T-helper 2 cell treated with Interferon-gamma antibody and Interleukin-4, amounts not matched to agents 100 ng/mL and 5 ng/mL, for 36 hours (primary cell): ENCODE results near the gene NOTUM. TPM values are rescaled to one million over a fixed set of nuclear protein-coding genes. Genes with fewer than 3 reads are reported as not detected.

Experiments used
- total RNA-seq: library from RNA; stranded (reverse); gene quantifications from 2 replicates; pipeline ENCODE4 v1.2.3, GENCODE V29; 2022

NOTUM gene
- total RNA-seq, 1 donor from 2014 or later, result 0.48 TPM

Other genes starting within 250 kb of the NOTUM start
- gene SLC25A10, start 248.9 kb downstream of the NOTUM start, total RNA-seq, result 33.5 and 36.6 TPM in 2 replicates
- 0.07 TPM in 1 of 2 replicates, not detected in the other for gene GCGR, start 157.0 kb downstream of the NOTUM start, total RNA-seq
- 36.5 and 37.3 TPM in 2 replicates for gene MCRIP1, start 127.9 kb downstream of the NOTUM start, total RNA-seq
- not detected in 2 replicates for gene PPP1R27, start 126.1 kb downstream of the NOTUM start, total RNA-seq
- gene P4HB, start 100.7 kb downstream of the NOTUM start, total RNA-seq, result 589 and 618 TPM in 2 replicates
- 703 and 716 TPM in 2 replicates for gene ARHGDIA, start 89.8 kb downstream of the NOTUM start, total RNA-seq
- 218 and 230 TPM in 2 replicates for gene ALYREF, start 69.6 kb downstream of the NOTUM start, total RNA-seq
- gene ANAPC11, start 69.5 kb downstream of the NOTUM start, total RNA-seq, result 91.4 and 104 TPM in 2 replicates
- gene NPB, start 58.9 kb downstream of the NOTUM start, total RNA-seq, result 0.11 and 0.48 TPM in 2 replicates
- gene PCYT2, start 49.8 kb downstream of the NOTUM start, total RNA-seq, result 35.0 and 39.1 TPM in 2 replicates
- 57.2 and 58.6 TPM in 2 replicates for gene SIRT7, start 43.0 kb downstream of the NOTUM start, total RNA-seq
- gene MAFG, start 33.5 kb downstream of the NOTUM start, total RNA-seq, result 23.3 and 23.6 TPM in 2 replicates
- 35.6 TPM in 2 replicates for gene PYCR1, start 23.9 kb downstream of the NOTUM start, total RNA-seq
- gene MYADML2, start 14.0 kb downstream of the NOTUM start, total RNA-seq, result not detected in 2 replicates
- gene ASPSCR1, start 16.4 kb upstream of the NOTUM start, total RNA-seq, result 34.4 and 35.5 TPM in 2 replicates
- gene CENPX, start 61.7 kb upstream of the NOTUM start, total RNA-seq, result 82.9 and 87.9 TPM in 2 replicates
- gene LRRC45, start 62.1 kb upstream of the NOTUM start, total RNA-seq, result 46.0 and 46.6 TPM in 2 replicates
- gene RAC3, start 70.5 kb upstream of the NOTUM start, total RNA-seq, result 10.0 and 12.3 TPM in 2 replicates
- 118 and 124 TPM in 2 replicates for gene DCXR, start 76.5 kb upstream of the NOTUM start, total RNA-seq
- gene RFNG, start 90.6 kb upstream of the NOTUM start, total RNA-seq, result 20.8 and 20.9 TPM in 2 replicates
- 86.4 and 87.5 TPM in 2 replicates for gene GPS1, start 90.7 kb upstream of the NOTUM start, total RNA-seq
- gene DUS1L, start 104.6 kb upstream of the NOTUM start, total RNA-seq, result 113 and 129 TPM in 2 replicates
- 175 and 181 TPM in 2 replicates for gene FASN, start 137.0 kb upstream of the NOTUM start, total RNA-seq